Measurements from ENCODE around the gene ENG. TPM values are rescaled to one million over a fixed set of nuclear protein-coding genes. Genes with fewer than 3 reads are reported as not detected.

The ENG gene
- total and polyA plus RNA-seq, 2 of the 4 experiments (the other 2 are of a cell fraction), result 3.6 to 83.3 TPM

GRCh38 chr9:127890053-127890452, 35.6 kb upstream of the ENG start:
- no peak overlapping the region for H2AK5ac ChIP-seq (ENCODE audit: low read depth, low read length)
- H4K20me1 ChIP-seq (ENCODE audit: insufficient read depth, low read length), result peaks cover 16% of the 10 kb centered on the region; the same call in 1 of the 2 replicates
- H2AFZ ChIP-seq (replicated peaks; ENCODE audit: low read length, poor library complexity), result no peak overlapping the region
- CTCF ChIA-PET, result no interaction called here
- no peak overlapping the region for H2BK15ac ChIP-seq (ENCODE audit: low read depth, low read length)
- no peak overlapping the region for H2AK9ac ChIP-seq (replicated peaks; ENCODE audit: low read depth, low read length, poor library complexity)
- no peak overlapping the region for H2BK120ac ChIP-seq (ENCODE audit: low read depth, low read length)
- BruUV-seq (replicated peaks), result no TSS peak
- peaks cover 0 to 50% of the 10 kb centered on the region in 2 experiments; a peak in 3 of 4 replicates for H3K79me1 ChIP-seq (ENCODE audit: low read depth in 1 of 2, low read length in 2 of 2)
- peaks cover 15% of the 10 kb centered on the region for H3K9me3 ChIP-seq (ENCODE audit: control insufficient read depth, insufficient read depth, low read length)
- no peak overlapping the region for H3K14ac ChIP-seq (replicated peaks; ENCODE audit: low read depth, low read length)
- 60% methylated on average over 1 of the region's 3 CpGs; no CpG with 5 or more reads in 1 of the 2 experiments for WGBS, 2 experiments (ENCODE audit: extremely low coverage in 2 of 2, insufficient read length in 1 of 2)
- H3K56ac ChIP-seq (ENCODE audit: extremely low read depth, insufficient read depth, low read length), result no peak overlapping the region
- H4K91ac ChIP-seq (ENCODE audit: insufficient read depth, low read depth, low read length), result no peak overlapping the region
- H3K4me1 ChIP-seq (ENCODE audit: control insufficient read depth, insufficient read depth, low read length), result no peaks in the 10 kb centered on the region
- intact Hi-C loops (cut with micrococcal nuclease), result no loop called here
- no peak overlapping the region for H3K23ac ChIP-seq (ENCODE audit: low read depth, low read length)
- POLR2A ChIA-PET (ENCODE audit: unreplicated experiment), result no interaction called here
- TF ChIP-seq, protein P1, sequence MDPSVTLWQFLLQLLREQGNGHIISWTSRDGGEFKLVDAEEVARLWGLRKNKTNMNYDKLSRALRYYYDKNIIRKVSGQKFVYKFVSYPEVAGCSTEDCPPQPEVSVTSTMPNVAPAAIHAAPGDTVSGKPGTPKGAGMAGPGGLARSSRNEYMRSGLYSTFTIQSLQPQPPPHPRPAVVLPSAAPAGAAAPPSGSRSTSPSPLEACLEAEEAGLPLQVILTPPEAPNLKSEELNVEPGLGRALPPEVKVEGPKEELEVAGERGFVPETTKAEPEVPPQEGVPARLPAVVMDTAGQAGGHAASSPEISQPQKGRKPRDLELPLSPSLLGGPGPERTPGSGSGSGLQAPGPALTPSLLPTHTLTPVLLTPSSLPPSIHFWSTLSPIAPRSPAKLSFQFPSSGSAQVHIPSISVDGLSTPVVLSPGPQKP (IDR thresholded peaks at IDR 0.05; ENCODE audit: borderline replicate concordance, low read depth, low read length), result no peak
- TF ChIP-seq MXI1 (IDR thresholded peaks at IDR 0.05; ENCODE audit: borderline replicate concordance, low read depth, low read length) (no peak), FOS (IDR thresholded peaks at IDR 0.05; ENCODE audit: low read depth, low read length) (no peak), POLR2A (IDR thresholded peaks at IDR 0.05; ENCODE audit: low read depth, low read length) (no peak), NFE2L2 (IDR thresholded peaks at IDR 0.05; ENCODE audit: low read depth, low read length) (no peak), USF2 (IDR thresholded peaks at IDR 0.05; ENCODE audit: low read depth, low read length) (no peak), CEBPB (IDR thresholded peaks at IDR 0.05; ENCODE audit: low read depth, low read length) (no peak), RCOR1 (IDR thresholded peaks at IDR 0.05; ENCODE audit: insufficient replicate concordance, low read length) (no peak), MAZ (IDR thresholded peaks at IDR 0.05; ENCODE audit: borderline replicate concordance, low read depth, low read length) (no peak)
- in situ Hi-C loops (cut with MboI; ENCODE audit: low sequenced_read_pairs), result no loop called here
- DNase-seq (no peak), ATAC-seq (ENCODE audit: low read depth) (no peak)
- H3K4me2 ChIP-seq (ENCODE audit: low read depth, low read length), result no peak overlapping the region
- H3K36me3 ChIP-seq (ENCODE audit: control insufficient read depth, insufficient read depth, low read length), result peaks cover 66% of the 10 kb centered on the region
- H3K9me1 ChIP-seq (ENCODE audit: insufficient read depth, low read length), result peaks cover 11% of the 10 kb centered on the region; the same call in 1 of the 2 replicates
- H3K9ac ChIP-seq (ENCODE audit: low read depth, low read length), result no peak overlapping the region
- no peaks in the 10 kb centered on the region for H3K27me3 ChIP-seq (ENCODE audit: control insufficient read depth, insufficient read depth, low read length)
- no peak overlapping the region for H2BK5ac ChIP-seq (ENCODE audit: low read depth, low read length, poor library complexity, severe bottlenecking)
- no peak overlapping the region for H3K4me3 ChIP-seq (ENCODE audit: insufficient read depth, low read depth, low read length)
- no peak overlapping the region; the same call in 1 of the 2 replicates for H4K5ac ChIP-seq (ENCODE audit: low read depth, low read length)
- no peak overlapping the region for H3K27ac ChIP-seq (ENCODE audit: insufficient read depth, low read length)
- dilution Hi-C loops (cut with HindIII; ENCODE audit: low sequenced_read_pairs, unreplicated experiment), result no loop called here
- H3K18ac ChIP-seq (ENCODE audit: low read depth, low read length), result no peak overlapping the region
- H4K8ac ChIP-seq (ENCODE audit: low read depth in 2 of 2, low read length in 2 of 2), result no peak overlapping the region
- no peak overlapping the region for H2BK20ac ChIP-seq (ENCODE audit: low read depth, low read length)
- no peak overlapping the region for H3K4ac ChIP-seq (ENCODE audit: low read depth, low read length)
